KOPT-K1 (cell line): ENCODE data around the gene GCA.

Experiments used
- H3K27ac ChIP-seq: fragments of 200-600 bp; sonication (generic); 2 replicates; pipeline ENCODE4 v1.5.1; 2016; ENCODE audit warnings: antibody characterized with exemption, mild to moderate bottlenecking, low read depth, low read length; ENCODE audit not compliant: poor library complexity, severe bottlenecking
- H3K36me3 ChIP-seq: fragments of 200-600 bp; sonication (generic); 2 replicates; pipeline ENCODE4 v1.5.1; 2017; ENCODE audit warnings: antibody characterized with exemption, mild to moderate bottlenecking, low read length, moderate library complexity; ENCODE audit not compliant: insufficient read depth
- H3K9me3 ChIP-seq: fragments of 200-600 bp; sonication (generic); 2 replicates; pipeline ENCODE4 v1.5.1; 2017; ENCODE audit warnings: antibody characterized with exemption, low read length, mild to moderate bottlenecking; ENCODE audit not compliant: insufficient read depth, poor library complexity, severe bottlenecking

The GCA gene

GRCh38 chr2:162343824-162344616 is at the start of gene GCA:
Gene GCA (plus strand): TSS chr2:162344132. CDS start chr2:162344249, 117 bp downstream.
- peak within 1 kb of the TSS; percentile 8 for H3K27ac ChIP-seq
- H3K9me3 ChIP-seq, result no peaks in the 10 kb centered on the region
- no peaks in the 10 kb centered on the region for H3K36me3 ChIP-seq

- Histone ChIP-seq H3K36me3 (no peaks in the 10 kb centered on the region), H3K9me3 (no peaks in the 10 kb centered on the region), H3K27ac (no peak overlapping the region)
Observed at GRCh38 chr2:162295009-162295408, 48.9 kb upstream of the GCA start.

- no peaks in the 10 kb centered on the region for H3K9me3 ChIP-seq
- no peaks in the 10 kb centered on the region for H3K36me3 ChIP-seq
- H3K27ac ChIP-seq, result no peak overlapping the region
Observed at GRCh38 chr2:162297925-162298552, 45.9 kb upstream of the GCA start.

- no peaks in the 10 kb centered on the region for H3K9me3 ChIP-seq
- no peaks in the 10 kb centered on the region for H3K36me3 ChIP-seq
- H3K27ac ChIP-seq, result no peak overlapping the region
Observed at GRCh38 chr2:162298669-162299335, 45.1 kb upstream of the GCA start.

GRCh38 chr2:162300266-162300665 is 43.7 kb upstream of the GCA start:
- no peaks in the 10 kb centered on the region for H3K36me3 ChIP-seq
- no peak overlapping the region for H3K27ac ChIP-seq
- no peaks in the 10 kb centered on the region for H3K9me3 ChIP-seq

- no peaks in the 10 kb centered on the region for H3K36me3 ChIP-seq
- H3K27ac ChIP-seq, result no peak overlapping the region
- no peaks in the 10 kb centered on the region for H3K9me3 ChIP-seq
Observed at GRCh38 chr2:162301151-162301804, 42.7 kb upstream of the GCA start.

GRCh38 chr2:162301877-162302276 is 42.1 kb upstream of the GCA start:
- Histone ChIP-seq H3K9me3 (no peaks in the 10 kb centered on the region), H3K36me3 (no peaks in the 10 kb centered on the region), H3K27ac (no peak overlapping the region)

GRCh38 chr2:162305901-162306300 is 38.0 kb upstream of the GCA start:
- no peak overlapping the region for H3K27ac ChIP-seq

GRCh38 chr2:162308747-162309503 is 35.0 kb upstream of the GCA start:
- H3K36me3 ChIP-seq, result 0 out of 2 replicates have a peak, but pooled peaks cover 12% of the 10 kb centered on the region
- no peak overlapping the region for H3K27ac ChIP-seq
- H3K9me3 ChIP-seq, result no peaks in the 10 kb centered on the region

More at GRCh38 chr2:162305901-162306300, 38.0 kb upstream of the GCA start:
- H3K36me3 ChIP-seq, result 0 out of 2 replicates have a peak, but pooled peaks cover 12% of the 10 kb centered on the region
- no peaks in the 10 kb centered on the region for H3K9me3 ChIP-seq

GRCh38 chr2:162312853-162313252 is 31.1 kb upstream of the GCA start:
- no peak overlapping the region for H3K27ac ChIP-seq
- no peaks in the 10 kb centered on the region for H3K9me3 ChIP-seq
- H3K36me3 ChIP-seq, result 0 out of 2 replicates have a peak, but pooled peaks cover 12% of the 10 kb centered on the region

GRCh38 chr2:162315938-162316337 is 28.0 kb upstream of the GCA start:
- no peaks in the 10 kb centered on the region for H3K9me3 ChIP-seq
- H3K36me3 ChIP-seq, result no peaks in the 10 kb centered on the region

GRCh38 chr2:162316590-162316989 is 27.3 kb upstream of the GCA start:
- Histone ChIP-seq H3K27ac (no peak overlapping the region), H3K9me3 (no peaks in the 10 kb centered on the region), H3K36me3 (no peaks in the 10 kb centered on the region)

More at GRCh38 chr2:162315938-162316337, 28.0 kb upstream of the GCA start:
- no peak overlapping the region for H3K27ac ChIP-seq

- Histone ChIP-seq H3K36me3 (no peaks in the 10 kb centered on the region), H3K9me3 (no peaks in the 10 kb centered on the region), H3K27ac (peak overlapping the region; percentile 82)
Observed at GRCh38 chr2:162317058-162317742, 26.7 kb upstream of the GCA start.

- H3K36me3 ChIP-seq, result no peaks in the 10 kb centered on the region
- H3K27ac ChIP-seq, result peak overlapping the region; percentile 82
Observed at GRCh38 chr2:162317861-162318327, 26.0 kb upstream of the GCA start.

More at GRCh38 chr2:162317861-162318327, 26.0 kb upstream of the GCA start:
- no peaks in the 10 kb centered on the region for H3K9me3 ChIP-seq
